GM12872 (cell line): Measurements from ENCODE around the gene THSD4.

Experiments used
- CTCF ChIP-seq: IDR thresholded peaks from 3 replicates; pipeline ENCODE4 v1.5.1; 2011; ENCODE audit warnings: low read depth, mild to moderate bottlenecking, low read length, moderate library complexity; ENCODE audit not compliant: insufficient read depth

The THSD4 gene

GRCh38 chr15:71364117-71364584, 248.9 kb downstream of the THSD4 start:
- TF ChIP-seq CTCF = no peak

- no peak for TF ChIP-seq CTCF
Observed at GRCh38 chr15:71366522-71366921, 251.3 kb downstream of the THSD4 start.

GRCh38 chr15:71366926-71367325, 251.7 kb downstream of the THSD4 start:
- no peak for TF ChIP-seq CTCF

GRCh38 chr15:71373917-71374316, 258.6 kb downstream of the THSD4 start:
- no peak for TF ChIP-seq CTCF

GRCh38 chr15:71374607-71375352, 259.5 kb downstream of the THSD4 start:
- no peak for TF ChIP-seq CTCF

- no peak for TF ChIP-seq CTCF
Observed at GRCh38 chr15:71375934-71376333, 260.7 kb downstream of the THSD4 start.

GRCh38 chr15:71379893-71380292, 264.6 kb downstream of the THSD4 start:
- TF ChIP-seq CTCF = no peak

- no peak for TF ChIP-seq CTCF
Observed at GRCh38 chr15:71380345-71380744, 265.1 kb downstream of the THSD4 start.
